ENCODE results near the gene DNAJB11.

DNA sequence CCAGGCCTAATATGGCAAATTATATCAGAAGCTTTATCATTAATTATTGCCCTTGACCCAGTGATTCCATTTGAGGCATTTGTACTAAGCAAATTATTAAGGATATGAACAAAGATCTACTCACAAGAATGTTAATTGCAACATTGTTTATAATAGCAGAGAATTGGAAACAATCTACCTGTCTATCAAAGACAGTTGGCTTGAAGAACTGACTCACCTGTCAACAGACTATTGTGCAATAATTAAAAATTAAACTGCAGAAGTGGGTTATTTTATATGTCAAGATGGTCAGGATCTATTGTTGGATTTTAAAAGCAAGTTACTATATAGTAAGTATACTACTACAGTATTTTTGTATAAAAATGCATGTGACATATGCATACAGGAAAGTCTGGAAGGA is 63.0 kb downstream of the DNAJB11 start:
- TF ChIP-seq POLR2AphosphoS5 (IDR thresholded peaks at IDR 0.05) (no peak), POLR2A (IDR thresholded peaks at IDR 0.05) (no peak)
- TF ChIP-seq, protein P1, sequence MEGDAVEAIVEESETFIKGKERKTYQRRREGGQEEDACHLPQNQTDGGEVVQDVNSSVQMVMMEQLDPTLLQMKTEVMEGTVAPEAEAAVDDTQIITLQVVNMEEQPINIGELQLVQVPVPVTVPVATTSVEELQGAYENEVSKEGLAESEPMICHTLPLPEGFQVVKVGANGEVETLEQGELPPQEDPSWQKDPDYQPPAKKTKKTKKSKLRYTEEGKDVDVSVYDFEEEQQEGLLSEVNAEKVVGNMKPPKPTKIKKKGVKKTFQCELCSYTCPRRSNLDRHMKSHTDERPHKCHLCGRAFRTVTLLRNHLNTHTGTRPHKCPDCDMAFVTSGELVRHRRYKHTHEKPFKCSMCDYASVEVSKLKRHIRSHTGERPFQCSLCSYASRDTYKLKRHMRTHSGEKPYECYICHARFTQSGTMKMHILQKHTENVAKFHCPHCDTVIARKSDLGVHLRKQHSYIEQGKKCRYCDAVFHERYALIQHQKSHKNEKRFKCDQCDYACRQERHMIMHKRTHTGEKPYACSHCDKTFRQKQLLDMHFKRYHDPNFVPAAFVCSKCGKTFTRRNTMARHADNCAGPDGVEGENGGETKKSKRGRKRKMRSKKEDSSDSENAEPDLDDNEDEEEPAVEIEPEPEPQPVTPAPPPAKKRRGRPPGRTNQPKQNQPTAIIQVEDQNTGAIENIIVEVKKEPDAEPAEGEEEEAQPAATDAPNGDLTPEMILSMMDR (IDR thresholded peaks at IDR 0.05), result no peak

Measured in breast epithelium (tissue), 3 donors.